HEK293 (cell line): Measurements from ENCODE around the gene SENP8.

Source experiments
- CTCF ChIP-seq: fragments of 450-650 bp; formaldehyde crosslinking; IDR thresholded peaks from 2 replicates; pipeline ENCODE4 v1.5.1; 2016; ENCODE audit warnings: missing biosample characterization, missing genetic modification characterization
- ELK4 ChIP-seq: IDR thresholded peaks from 2 replicates; pipeline ENCODE4 v1.6.1; 2011; ENCODE audit warnings: mild to moderate bottlenecking, low read depth, low read length, borderline replicate concordance
- GLIS2 ChIP-seq: fragments of 450-650 bp; formaldehyde crosslinking; IDR thresholded peaks from 2 replicates; pipeline ENCODE4 v1.5.1; 2016; ENCODE audit warnings: missing biosample characterization, missing genetic modification characterization
- REST ChIP-seq: fragments of 450-650 bp; formaldehyde crosslinking; IDR thresholded peaks from 2 replicates; pipeline ENCODE4 v1.5.1; 2016; ENCODE audit warnings: missing biosample characterization, missing genetic modification characterization
- ZNF121 ChIP-seq: fragments of 450-650 bp; formaldehyde crosslinking; IDR thresholded peaks from 2 replicates; pipeline ENCODE4 v1.5.1; 2016; ENCODE audit warnings: missing biosample characterization, missing genetic modification characterization
- ZNF18 ChIP-seq: fragments of 450-650 bp; formaldehyde crosslinking; IDR thresholded peaks from 2 replicates; pipeline ENCODE4 v1.5.1; 2016; ENCODE audit warnings: missing biosample characterization, missing genetic modification characterization
- ZNF2 ChIP-seq: fragments of 450-650 bp; formaldehyde crosslinking; IDR thresholded peaks from 2 replicates; pipeline ENCODE4 v1.5.1; 2016; ENCODE audit warnings: missing biosample characterization, missing genetic modification characterization
- ZNF239 ChIP-seq: fragments of 450-650 bp; formaldehyde crosslinking; IDR thresholded peaks from 2 replicates; pipeline ENCODE4 v1.5.1; 2016; ENCODE audit warnings: missing biosample characterization, missing genetic modification characterization
- ZNF24 ChIP-seq: fragments of 450-650 bp; formaldehyde crosslinking; IDR thresholded peaks from 2 replicates; pipeline ENCODE4 v1.5.1; 2016; ENCODE audit warnings: missing biosample characterization, missing genetic modification characterization
- ZNF362 ChIP-seq: fragments of 450-650 bp; formaldehyde crosslinking; IDR thresholded peaks from 2 replicates; pipeline ENCODE4 v1.5.1; 2016; ENCODE audit warnings: missing biosample characterization, missing genetic modification characterization
- ZNF548 ChIP-seq: fragments of 450-650 bp; formaldehyde crosslinking; IDR thresholded peaks from 2 replicates; pipeline ENCODE4 v1.5.1; 2016; ENCODE audit warnings: missing biosample characterization, missing genetic modification characterization
- ZNF692 ChIP-seq: fragments of 450-650 bp; formaldehyde crosslinking; IDR thresholded peaks from 2 replicates; pipeline ENCODE4 v1.5.1; 2016; ENCODE audit warnings: missing biosample characterization, missing genetic modification characterization
- ZNF830 ChIP-seq: fragments of 450-650 bp; IDR thresholded peaks from 2 replicates; pipeline ENCODE4 v1.5.0; 2018; ENCODE audit warnings: missing biosample characterization, missing genetic modification characterization, low read depth, mild to moderate bottlenecking, moderate library complexity

- no peak for TF ChIP-seq ZNF548 (tag by site-specific recombination)
- TF ChIP-seq CTCF (tag by site-specific recombination): no peak
- TF ChIP-seq ZNF239 (tag by site-specific recombination): no peak
- TF ChIP-seq ZNF121 (tag by site-specific recombination): no peak
- no peak for TF ChIP-seq ZNF2 (tag by site-specific recombination)
- TF ChIP-seq ELK4: no peak
- no peak for TF ChIP-seq ZNF24
- no peak for TF ChIP-seq ZNF692 (tag by site-specific recombination)
- no peak for TF ChIP-seq REST (tag by site-specific recombination)
- no peak for TF ChIP-seq ZNF18 (tag by site-specific recombination)
- no peak for TF ChIP-seq GLIS2 (tag by site-specific recombination)
- no peak for TF ChIP-seq ZNF830
- no peak for TF ChIP-seq ZNF362 (tag by site-specific recombination)
These were observed 50.6 kb downstream of the SENP8 start for GRCh38 chr15:72168808-72169190.
